GM23248 (cell line): ENCODE measurements around the gene ZNF91. TPM values are rescaled to one million over a fixed set of nuclear protein-coding genes. Genes with fewer than 3 reads are reported as not detected.

Experiments
- DNase-seq: peaks from one replicate; pipeline ENCODE4 v3.0.0-alpha.2; 2015
- H2AFZ ChIP-seq: fragments of 200-600 bp; sonication (generic); 2 replicates; pipeline ENCODE4 v1.6.1; 2016; ENCODE audit warnings: antibody characterized with exemption
- H3F3A ChIP-seq: fragments of 200-600 bp; sonication (generic); 2 replicates; pipeline ENCODE4 v1.6.1; 2016; ENCODE audit warnings: mild to moderate bottlenecking, antibody characterized with exemption, mixed run types; ENCODE audit not compliant: insufficient read depth
- H3K27ac ChIP-seq: fragments of 200-600 bp; sonication (generic); 2 replicates; pipeline ENCODE4 v1.5.1; 2016; ENCODE audit warnings: mild to moderate bottlenecking
- H3K27me3 ChIP-seq: fragments of 200-600 bp; sonication (generic); replicated peaks from 2 replicates; pipeline ENCODE4 v1.6.1; 2016; ENCODE audit warnings: mild to moderate bottlenecking; ENCODE audit not compliant: insufficient read depth
- H3K36me3 ChIP-seq: fragments of 200-600 bp; sonication (generic); 2 replicates; pipeline ENCODE4 v1.6.1; 2016; ENCODE audit warnings: low read depth, mild to moderate bottlenecking
- H3K4me1 ChIP-seq: fragments of 200-600 bp; sonication (generic); 2 replicates; pipeline ENCODE4 v1.6.1; 2016; ENCODE audit warnings: mild to moderate bottlenecking; ENCODE audit not compliant: insufficient read depth
- H3K4me2 ChIP-seq: fragments of 200-600 bp; sonication (generic); one replicate; pipeline ENCODE4 v1.6.1; 2016; ENCODE audit warnings: mild to moderate bottlenecking; ENCODE audit not compliant: unreplicated experiment
- H3K4me3 ChIP-seq: fragments of 200-600 bp; sonication (generic); 2 replicates; pipeline ENCODE4 v1.5.1; 2016; ENCODE audit warnings: mild to moderate bottlenecking
- H3K79me2 ChIP-seq: fragments of 200-600 bp; sonication (generic); 2 replicates; pipeline ENCODE4 v1.6.1; 2016; ENCODE audit warnings: mild to moderate bottlenecking; ENCODE audit not compliant: insufficient read depth
- H3K9ac ChIP-seq: fragments of 200-600 bp; sonication (generic); 2 replicates; pipeline ENCODE4 v1.6.1; 2016; ENCODE audit warnings: mild to moderate bottlenecking
- H3K9me2 ChIP-seq: fragments of 200-600 bp; sonication (generic); 2 replicates; pipeline ENCODE4 v1.6.1; 2016; ENCODE audit warnings: mixed run types, mild to moderate bottlenecking, moderate library complexity; ENCODE audit not compliant: insufficient read depth
- H3K9me3 ChIP-seq: fragments of 200-600 bp; sonication (generic); one replicate; pipeline ENCODE4 v1.6.1; 2017; ENCODE audit warnings: low read depth
- H4K20me1 ChIP-seq: fragments of 200-600 bp; sonication (generic); 2 replicates; pipeline ENCODE4 v1.6.0; 2016; ENCODE audit not compliant: insufficient read depth
- EZH2 ChIP-seq: fragments of 200-600 bp; sonication (generic); IDR thresholded peaks from 2 replicates; pipeline ENCODE4 v1.6.1; 2018; ENCODE audit warnings: antibody characterized with exemption, mild to moderate bottlenecking; ENCODE audit not compliant: insufficient read depth, poor library complexity, severe bottlenecking
- EZH2phosphoT487 ChIP-seq: fragments of 200-600 bp; sonication (generic); IDR thresholded peaks from 2 replicates; pipeline ENCODE4 v1.6.1; 2018; ENCODE audit warnings: antibody characterized with exemption, moderate library complexity, mild to moderate bottlenecking, low read depth; ENCODE audit not compliant: insufficient read depth
- WGBS, 2 experiments: methylation state at CpG; one replicate each; pipeline ENCODE4 v1.1.6; 2015 to 2017; ENCODE audit warnings: low lambda C conversion rate in 2 of 2, low coverage in 1 of 2; ENCODE audit errors: missing lambda C conversion rate in 2 of 2; 5-methylcytosine and 5-hydroxymethylcytosine counted together
- in situ Hi-C: fragments of 300-500 bp; cut with MboI; formaldehyde crosslinking; loops from 2 replicates; pipeline ENCODE4 v1.15.0; 2020
- polyA plus RNA-seq: library from polyadenylated mRNA; unstranded; fragments of >200 nt; fragmentation: Nextera tagmentation; extraction: Ambion mirVana; gene quantifications from 2 replicates; pipeline ENCODE4 v1.2.1, GENCODE V29; 2016
- total RNA-seq: library from RNA; depleted of rRNA; stranded (reverse); fragments of >200 nt; shearing (Covaris generic); gene quantifications from 2 replicates; pipeline ENCODE4 v1.2.3, GENCODE V29; 2014

ZNF91 gene
- total and polyA plus RNA-seq, 2 experiments from 2014 or later, result 8.2 to 10.5 TPM

GRCh38 chr19:23351806-23352205 is 43.5 kb downstream of the ZNF91 start:
- H3K4me3 ChIP-seq, result no peak overlapping the region
- peaks cover 34% of the 10 kb centered on the region for H3K36me3 ChIP-seq
- peaks cover 99% of the 10 kb centered on the region for H3K79me2 ChIP-seq
- WGBS, 2 experiments, result 98 to 100% methylated on average over 4 of the region's 4 CpGs
- H3K27me3 ChIP-seq, result no peaks in the 10 kb centered on the region
- H3K9me3 ChIP-seq, result peaks cover 14% of the 10 kb centered on the region
- H2AFZ ChIP-seq, result no peak overlapping the region
- H3K9ac ChIP-seq, result no peak overlapping the region
- DNase-seq, result no peak
- no peak overlapping the region for H3K27ac ChIP-seq
- no peaks in the 10 kb centered on the region for H3K4me1 ChIP-seq
- no peaks in the 10 kb centered on the region for H3F3A ChIP-seq
- TF ChIP-seq EZH2phosphoT487 (no peak), EZH2 (no peak)
- H3K4me2 ChIP-seq, result no peak overlapping the region
- in situ Hi-C loops, result no loop called here
- no peaks in the 10 kb centered on the region for H3K9me2 ChIP-seq
- H4K20me1 ChIP-seq, result no peaks in the 10 kb centered on the region

GRCh38 chr19:23346696-23347095 is 48.6 kb downstream of the ZNF91 start:
- Histone ChIP-seq H2AFZ (no peak overlapping the region), H4K20me1 (no peaks in the 10 kb centered on the region), H3K9me3 (peaks cover 11% of the 10 kb centered on the region), H3K4me1 (no peaks in the 10 kb centered on the region), H3K36me3 (peaks cover 40% of the 10 kb centered on the region), H3K27ac (no peak overlapping the region), H3K4me2 (no peak overlapping the region), H3F3A (no peaks in the 10 kb centered on the region), H3K9me2 (no peaks in the 10 kb centered on the region), H3K27me3 (no peaks in the 10 kb centered on the region), H3K79me2 (peaks cover 97% of the 10 kb centered on the region), H3K9ac (no peak overlapping the region), H3K4me3 (no peak overlapping the region)
- DNase-seq, result no peak
- TF ChIP-seq EZH2, result no peak
- no peak for TF ChIP-seq EZH2phosphoT487
- in situ Hi-C loops, result no loop called here
- 96 to 98% methylated on average over 7 of the region's 7 CpGs for WGBS, 2 experiments

GRCh38 chr19:23345838-23346237 is 49.4 kb downstream of the ZNF91 start:
- Histone ChIP-seq H3K36me3 (peaks cover 40% of the 10 kb centered on the region), H3K9ac (no peak overlapping the region), H3K79me2 (peaks cover 95% of the 10 kb centered on the region), H3K9me2 (no peaks in the 10 kb centered on the region), H3F3A (no peaks in the 10 kb centered on the region), H3K4me2 (no peak overlapping the region), H3K4me1 (no peaks in the 10 kb centered on the region), H3K4me3 (no peak overlapping the region), H3K27me3 (no peaks in the 10 kb centered on the region), H3K27ac (no peak overlapping the region), H4K20me1 (no peaks in the 10 kb centered on the region), H3K9me3 (peaks cover 11% of the 10 kb centered on the region), H2AFZ (no peak overlapping the region)
- WGBS, 2 experiments, result 87 to 92% methylated on average over 4 of the region's 4 CpGs
- TF ChIP-seq EZH2phosphoT487 (no peak), EZH2 (no peak)
- in situ Hi-C loops, result no loop called here
- DNase-seq, result no peak

- Histone ChIP-seq H3K4me2 (no peak overlapping the region), H3K27ac (no peak overlapping the region), H3K4me3 (no peak overlapping the region), H3K9me2 (no peaks in the 10 kb centered on the region), H2AFZ (no peak overlapping the region), H3K9ac (no peak overlapping the region), H3K4me1 (no peaks in the 10 kb centered on the region), H3F3A (no peaks in the 10 kb centered on the region), H4K20me1 (no peaks in the 10 kb centered on the region), H3K27me3 (no peaks in the 10 kb centered on the region), H3K9me3 (peaks cover 4% of the 10 kb centered on the region), H3K79me2 (peaks cover 93% of the 10 kb centered on the region), H3K36me3 (peaks cover 48% of the 10 kb centered on the region)
- DNase-seq, result no peak
- TF ChIP-seq EZH2phosphoT487 (no peak), EZH2 (no peak)
- WGBS, 2 experiments, result 98 to 99% methylated on average over 5 of the region's 5 CpGs
- in situ Hi-C loops, result no loop called here
Observed at GRCh38 chr19:23343434-23344010, 51.7 kb downstream of the ZNF91 start.

GRCh38 chr19:23328211-23328610 is 67.1 kb downstream of the ZNF91 start:
- Histone ChIP-seq H3K9me3 (no peaks in the 10 kb centered on the region), H3F3A (no peaks in the 10 kb centered on the region), H2AFZ (no peak overlapping the region), H3K27me3 (no peaks in the 10 kb centered on the region), H3K4me1 (no peaks in the 10 kb centered on the region), H3K9me2 (no peaks in the 10 kb centered on the region; the same call in 1 of the 2 replicates), H3K36me3 (peaks cover 17% of the 10 kb centered on the region), H3K27ac (no peak overlapping the region), H3K79me2 (no peaks in the 10 kb centered on the region), H3K9ac (no peak overlapping the region), H3K4me3 (no peak overlapping the region), H4K20me1 (no peaks in the 10 kb centered on the region), H3K4me2 (no peak overlapping the region)
- in situ Hi-C loops, result no loop called here
- DNase-seq, result no peak
- TF ChIP-seq EZH2phosphoT487 (no peak), EZH2 (no peak)
